OCI-M1 (cell line): ENCODE measurements around the gene ADCY6.

Source experiments
- DNase-seq: peaks from one replicate; lab custom pipeline; 2025; lab: John Stamatoyannopoulos, UW

ADCY6 gene

GRCh38 chr12:48788854-48789775 is at the start of gene ADCY6:
Gene ADCY6, minus strand, starts transcription at chr12:48789089. Its CDS starts 5,655 bp downstream, at chr12:48783434.
- DNase-seq: peak; percentile 59

GRCh38 chr12:48838048-48838447 is 49.2 kb upstream of the ADCY6 start:
- no peak for DNase-seq

DNA sequence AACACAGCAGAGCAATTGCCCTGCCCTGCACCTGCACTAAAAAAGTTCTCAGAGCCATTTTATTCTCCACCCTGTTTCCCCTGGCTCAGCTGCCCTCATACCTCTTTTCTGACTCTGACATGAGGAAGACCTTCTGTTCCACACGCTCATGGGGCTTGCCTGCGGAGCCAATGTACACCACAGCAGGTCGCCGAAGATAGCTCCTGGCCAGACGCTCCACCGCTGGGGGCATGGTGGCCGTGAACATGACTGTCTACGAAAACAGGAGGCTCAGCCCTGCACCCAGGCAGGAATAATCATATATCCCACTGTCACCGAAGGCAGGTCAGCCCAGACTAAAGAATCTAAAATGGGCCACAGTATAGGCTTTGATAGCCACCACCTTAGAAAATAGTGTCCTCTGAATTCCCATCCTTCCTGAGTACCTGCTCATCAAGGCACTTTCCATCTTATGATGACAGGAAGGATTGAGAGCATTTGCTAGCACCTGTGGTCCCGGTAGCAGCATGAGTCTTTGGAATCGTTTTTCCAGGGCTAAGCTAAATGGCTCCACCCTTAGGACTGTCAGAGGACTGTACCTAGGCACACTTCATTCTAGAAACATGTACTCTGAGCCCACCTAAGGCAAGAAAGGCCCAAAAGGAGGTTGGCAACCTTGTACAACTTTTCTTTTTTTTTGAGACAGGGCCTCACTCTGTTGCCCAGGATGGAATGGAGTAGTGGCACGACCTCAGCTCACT is 43.6 kb upstream of the ADCY6 start:
- no peak for DNase-seq

DNA sequence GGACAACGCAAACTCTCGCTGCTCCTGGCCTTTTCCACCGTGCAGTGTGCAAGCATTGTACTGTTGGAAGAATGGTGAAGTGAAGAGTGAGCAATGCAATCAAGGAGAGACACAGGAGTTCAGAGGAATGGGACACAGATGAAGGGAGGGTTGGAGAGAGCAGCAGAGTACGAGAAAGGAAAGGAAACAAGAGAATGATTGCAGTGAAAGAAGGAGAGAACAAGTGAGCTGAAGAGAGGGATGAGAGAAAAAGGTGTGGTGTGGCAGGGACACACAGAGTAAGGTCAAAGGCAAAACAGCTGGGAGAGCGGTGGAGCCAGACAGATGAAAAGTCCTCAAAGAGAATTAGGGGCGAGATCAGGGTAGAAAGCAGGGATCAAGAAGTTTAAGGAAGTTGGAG is 42.4 kb upstream of the ADCY6 start:
- no peak for DNase-seq

DNA sequence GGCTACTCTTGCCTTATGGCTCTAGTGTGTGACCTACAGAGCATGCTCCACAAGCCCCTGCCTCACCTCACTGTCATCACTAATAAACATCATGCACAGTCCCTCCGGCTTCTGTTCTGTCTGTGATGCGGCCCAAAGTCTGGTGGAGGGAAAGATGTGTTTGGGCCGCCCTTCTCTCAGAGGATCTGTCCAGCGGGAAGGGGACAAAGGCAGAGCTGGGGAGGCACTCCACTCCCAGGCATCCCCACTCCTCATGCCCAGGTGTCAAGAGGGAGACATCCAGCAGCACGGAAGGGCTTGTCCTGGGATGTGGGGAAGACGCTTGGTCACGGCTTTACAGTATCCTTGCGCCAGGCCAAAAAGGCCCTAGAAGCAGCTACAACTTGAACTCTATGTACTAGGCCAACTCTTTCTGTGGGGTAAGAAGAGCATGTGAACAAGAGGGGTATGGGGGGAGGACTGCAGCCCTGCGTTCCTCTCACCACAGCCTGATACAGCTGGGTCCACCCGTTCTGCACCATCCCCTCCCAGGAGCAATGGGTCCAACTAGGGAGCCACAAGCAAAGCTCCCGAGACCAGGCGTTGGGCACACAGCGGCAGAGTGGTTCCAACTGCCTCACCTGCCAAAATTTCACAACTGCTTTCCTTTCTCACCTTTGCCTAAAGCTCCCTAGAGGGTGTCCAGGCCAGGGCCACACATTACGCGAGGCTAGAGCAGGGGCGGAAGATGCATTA is 40.1 kb upstream of the ADCY6 start:
- DNase-seq: no peak

DNA sequence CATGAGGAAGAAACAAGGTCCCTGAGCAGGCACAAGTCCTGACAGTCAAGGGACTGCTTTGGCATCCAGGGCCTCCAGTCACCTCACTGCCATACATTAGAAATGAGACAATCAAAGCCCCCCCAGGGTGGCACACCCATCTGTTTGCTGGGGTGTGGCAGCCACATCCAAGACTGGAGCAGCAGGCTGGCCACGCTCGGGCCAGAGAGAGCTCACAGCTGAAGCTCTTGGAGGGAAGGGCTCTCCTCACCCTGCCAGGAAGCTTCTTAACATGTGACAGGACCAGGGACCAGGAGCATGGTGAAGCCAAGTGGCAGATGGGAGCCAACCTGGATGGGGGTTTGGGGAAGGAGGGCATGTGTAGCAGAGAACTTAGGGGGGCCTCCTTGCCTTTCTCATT is 39.4 kb upstream of the ADCY6 start:
- DNase-seq: no peak

DNA sequence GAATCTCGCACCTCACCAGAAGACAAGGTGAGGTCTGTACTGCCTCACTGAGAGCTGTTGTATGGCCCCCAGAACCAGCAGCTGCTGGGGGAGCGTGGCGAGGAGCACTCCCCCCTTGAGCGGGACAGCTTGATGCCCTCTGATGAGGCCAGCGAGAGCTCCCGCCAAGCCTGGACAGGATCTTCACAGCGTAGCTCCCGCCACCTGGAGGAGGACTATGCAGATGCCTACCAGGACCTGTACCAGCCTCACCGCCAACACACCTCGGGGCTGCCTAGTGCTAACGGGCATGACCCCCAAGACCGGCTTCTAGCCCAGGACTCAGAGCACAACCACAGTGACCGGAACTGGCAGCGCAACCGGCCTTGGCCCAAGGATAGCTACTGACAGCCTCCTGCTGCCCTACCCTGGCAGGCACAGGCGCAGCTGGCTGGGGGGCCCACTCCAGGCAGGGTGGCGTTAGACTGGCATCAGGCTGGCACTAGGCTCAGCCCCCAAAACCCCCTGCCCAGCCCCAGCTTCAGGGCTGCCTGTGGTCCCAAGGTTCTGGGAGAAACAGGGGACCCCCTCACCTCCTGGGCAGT is 38.7 kb upstream of the ADCY6 start:
- no peak for DNase-seq

GRCh38 chr12:48827026-48827425 is 38.1 kb upstream of the ADCY6 start:
- no peak for DNase-seq

DNA sequence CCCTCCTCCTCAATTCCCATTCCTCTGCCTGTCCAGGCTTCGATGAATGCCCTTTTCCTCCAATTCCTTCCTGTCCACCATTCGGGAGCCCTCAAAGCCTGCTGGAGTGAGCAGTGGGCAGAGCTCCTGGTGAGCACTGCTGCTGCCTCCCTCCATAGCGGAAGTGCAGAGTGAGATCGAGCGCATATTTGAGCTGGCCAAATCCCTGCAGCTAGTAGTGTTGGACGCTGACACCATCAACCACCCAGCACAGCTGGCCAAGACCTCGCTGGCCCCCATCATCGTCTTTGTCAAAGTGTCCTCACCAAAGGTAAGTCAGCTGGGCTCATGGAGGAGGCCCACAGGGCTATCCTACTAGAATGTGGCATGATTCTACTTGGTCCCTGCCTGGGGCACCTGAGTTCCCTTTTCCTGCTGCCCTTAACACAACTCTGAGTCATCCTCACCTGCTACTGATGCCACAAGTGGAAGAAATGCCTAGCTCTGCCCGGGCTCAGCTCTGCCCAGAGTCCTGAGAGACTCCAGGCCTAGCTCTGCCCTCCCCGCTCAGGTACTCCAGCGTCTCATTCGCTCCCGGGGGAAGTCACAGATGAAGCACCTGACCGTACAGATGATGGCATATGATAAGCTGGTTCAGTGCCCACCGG is 37.4 kb upstream of the ADCY6 start:
- no peak for DNase-seq

DNA sequence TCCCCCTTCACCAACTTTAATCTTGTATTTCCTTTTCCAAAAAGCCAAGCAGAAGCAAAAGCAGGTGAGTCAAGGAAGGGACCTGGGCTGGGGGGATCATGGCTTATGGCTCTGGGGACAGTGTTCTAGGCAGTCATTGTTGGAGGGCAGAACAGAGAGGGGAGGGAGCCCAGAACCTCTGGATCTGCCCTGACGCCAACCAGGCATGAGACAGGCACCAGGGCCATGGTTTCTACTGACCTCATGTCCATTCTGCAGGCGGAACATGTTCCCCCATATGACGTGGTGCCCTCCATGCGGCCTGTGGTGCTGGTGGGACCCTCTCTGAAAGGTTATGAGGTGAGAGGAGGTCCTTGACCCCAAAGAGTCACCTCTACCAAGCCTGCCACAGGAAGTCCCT is 36.0 kb upstream of the ADCY6 start:
- no peak for DNase-seq

DNA sequence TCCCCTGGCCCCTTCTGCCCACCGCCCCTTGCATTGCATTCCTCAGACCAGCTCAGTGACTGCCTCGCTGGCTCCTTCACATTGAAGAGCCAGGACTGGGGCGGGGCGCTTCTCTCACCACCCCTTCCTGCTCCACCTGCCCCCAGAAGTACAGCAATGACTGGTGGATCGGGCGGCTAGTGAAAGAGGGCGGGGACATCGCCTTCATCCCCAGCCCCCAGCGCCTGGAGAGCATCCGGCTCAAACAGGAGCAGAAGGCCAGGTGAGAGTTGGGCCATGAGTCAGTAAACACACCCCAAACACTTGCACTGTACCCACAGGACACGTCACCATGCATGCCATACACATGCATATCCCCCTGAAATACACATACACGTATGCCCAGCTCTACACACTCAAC is 35.2 kb upstream of the ADCY6 start:
- no peak for DNase-seq

- DNase-seq: no peak
Measured at GRCh38 chr12:48823281-48823680, 34.4 kb upstream of the ADCY6 start.

GRCh38 chr12:48822711-48823110 is 33.8 kb upstream of the ADCY6 start:
- no peak for DNase-seq

- no peak for DNase-seq
Measured at GRCh38 chr12:48822139-48822538, 33.2 kb upstream of the ADCY6 start.

- no peak for DNase-seq
Measured at GRCh38 chr12:48819986-48820725, 31.3 kb upstream of the ADCY6 start.

- DNase-seq: peak; percentile 66
Measured at GRCh38 chr12:48818831-48819590, 30.1 kb upstream of the ADCY6 start.

GRCh38 chr12:48817873-48818830 is 29.3 kb upstream of the ADCY6 start, which contains the start of gene CACNB3:
Gene CACNB3, plus strand, starts transcription at chr12:48818496. Its CDS starts 434 bp downstream, at chr12:48818930.
- DNase-seq: peak; percentile 63

DNA sequence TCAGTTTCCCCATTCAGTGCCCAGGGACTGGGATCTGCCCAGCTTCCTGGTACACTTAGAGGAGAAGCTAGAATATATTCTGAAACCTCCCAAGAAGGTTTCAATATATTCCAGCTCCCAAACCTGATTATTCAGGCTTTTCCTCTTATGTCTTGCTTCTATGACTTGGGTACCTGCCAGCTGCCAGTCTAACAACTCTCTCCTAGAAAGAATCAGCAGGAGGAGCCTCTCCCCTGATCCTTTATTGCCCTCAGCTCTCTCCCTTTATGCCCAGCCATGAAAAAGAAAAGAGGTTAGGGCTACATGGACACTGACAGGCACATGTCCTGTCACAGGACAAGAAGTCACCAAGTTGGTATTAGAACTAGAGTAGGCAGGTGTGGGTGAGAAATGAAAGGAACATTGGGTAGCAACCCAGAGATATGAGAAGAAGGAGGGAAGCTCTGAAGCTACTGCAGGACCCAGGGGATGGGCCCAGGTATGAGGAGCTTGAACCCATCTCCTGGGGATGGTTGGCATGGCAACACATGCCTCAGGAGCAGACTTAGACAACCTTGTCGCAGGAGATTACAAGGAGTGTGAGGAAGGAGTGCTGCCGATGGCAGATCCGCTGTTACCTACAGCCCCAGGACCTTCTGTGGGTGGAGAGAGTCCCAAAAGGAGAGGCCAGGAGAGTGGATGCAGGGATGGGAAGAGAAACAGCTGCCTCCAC is 27.4 kb upstream of the ADCY6 start:
- DNase-seq: no peak
